Glomerular visceral epithelial cell (primary cell): Measurements from ENCODE around the gene DHX57.

ENCODE experiments used
- DNase-seq: peaks from one replicate; pipeline ENCODE4 v3.0.0-alpha.2; 2016; ENCODE audit errors: extremely low spot score

Gene DHX57

DNA sequence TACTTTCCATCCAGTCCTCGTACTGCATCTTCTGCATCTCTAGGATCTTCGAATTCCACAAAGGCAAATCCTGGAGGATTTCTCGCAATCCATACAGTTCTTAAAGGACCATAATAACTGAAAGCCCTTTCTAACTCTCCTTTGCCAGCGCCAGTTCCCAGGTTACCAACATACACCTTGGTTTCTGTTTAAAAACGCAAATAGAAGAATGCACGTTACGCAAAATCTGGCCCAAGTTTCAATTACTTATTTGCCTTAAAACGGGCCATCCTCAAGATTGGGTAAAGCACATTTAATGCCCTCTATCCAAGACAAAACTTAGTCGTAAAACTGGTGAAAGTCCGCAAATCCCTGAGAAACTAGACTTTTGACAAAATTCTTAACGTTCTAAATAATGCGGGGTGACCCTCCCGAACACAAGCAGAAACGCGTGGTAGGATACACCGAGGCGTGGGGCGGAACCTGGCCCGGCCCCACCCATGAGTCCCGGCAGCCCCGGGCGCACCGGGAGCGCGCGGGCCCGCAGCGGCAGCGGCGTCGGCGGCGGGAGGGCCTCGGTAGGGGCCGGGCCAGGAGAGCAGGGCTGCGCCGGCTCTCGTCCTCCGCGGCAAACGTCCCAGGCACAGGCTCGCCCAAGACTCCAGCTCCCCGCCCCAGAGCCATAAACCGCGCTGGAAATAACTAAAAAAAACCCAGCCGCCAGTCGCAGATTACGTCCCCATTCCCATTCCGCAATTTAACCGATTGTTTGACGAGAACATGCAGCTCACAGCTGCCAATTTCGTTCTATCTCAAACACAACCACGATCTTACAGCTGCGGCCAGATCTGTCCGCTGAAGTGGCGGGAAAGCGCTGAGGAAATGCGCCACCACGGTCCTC, 125.5 kb downstream of the DHX57 start:
- DNase-seq, result no peak

DNA sequence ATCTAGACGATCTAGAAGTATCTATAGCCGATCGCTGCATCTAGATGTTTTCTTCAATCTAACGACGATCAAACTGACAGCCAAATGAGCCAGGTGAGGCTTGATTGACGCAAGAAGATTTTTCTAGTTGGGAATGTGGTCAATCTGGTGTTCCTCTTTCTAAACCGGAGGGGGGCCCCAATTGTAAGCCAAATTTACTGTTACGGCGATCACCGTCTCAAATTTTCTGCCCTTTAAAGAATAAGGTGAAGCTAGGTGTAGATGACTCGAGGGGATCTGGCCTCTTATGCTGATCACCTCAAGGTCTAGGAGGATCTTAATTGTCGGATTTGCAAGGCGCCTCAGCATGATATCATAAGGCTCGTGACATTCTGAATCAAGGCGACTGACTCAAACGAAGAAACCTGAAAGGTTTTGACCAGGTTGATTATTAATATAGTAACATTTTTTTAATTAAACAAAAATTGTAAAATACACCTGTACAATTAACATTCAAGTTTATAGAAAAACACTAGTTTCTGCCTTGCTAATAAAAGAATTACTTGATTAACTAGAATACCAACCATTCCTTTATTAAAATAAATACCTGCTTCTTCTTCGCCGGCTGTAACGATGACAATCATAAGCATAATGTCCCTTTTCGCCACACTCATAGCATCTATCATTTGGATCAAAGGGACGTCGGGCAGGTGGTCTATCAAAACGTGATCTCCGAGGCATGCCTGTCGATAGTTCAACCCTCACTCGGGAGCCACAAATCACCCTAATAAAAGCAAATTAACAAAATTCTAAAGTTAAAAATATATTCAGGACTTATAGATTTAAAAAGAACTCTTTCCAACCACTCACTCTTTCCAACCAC, 126.6 kb downstream of the DHX57 start:
- no peak for DNase-seq

DNA sequence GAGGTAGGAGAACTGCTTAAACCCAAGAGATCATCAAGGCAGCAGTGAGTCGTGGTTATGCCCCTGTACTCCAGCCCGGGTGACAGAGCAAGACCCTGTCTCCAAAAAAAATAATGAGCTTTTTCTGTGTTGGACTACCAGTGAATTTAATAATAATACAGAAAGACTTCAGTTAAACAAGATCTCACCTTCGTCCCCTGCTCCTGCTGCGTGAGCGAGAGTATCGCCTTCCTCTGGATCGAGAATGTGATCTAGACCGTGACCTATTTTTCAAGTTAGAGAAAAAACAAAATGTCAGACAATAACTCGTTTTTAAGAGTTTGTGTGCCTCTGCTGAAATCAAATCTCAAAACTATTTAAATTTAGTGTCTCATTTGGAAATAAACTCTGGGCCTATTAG, 127.3 kb downstream of the DHX57 start:
- no peak for DNase-seq

DNA sequence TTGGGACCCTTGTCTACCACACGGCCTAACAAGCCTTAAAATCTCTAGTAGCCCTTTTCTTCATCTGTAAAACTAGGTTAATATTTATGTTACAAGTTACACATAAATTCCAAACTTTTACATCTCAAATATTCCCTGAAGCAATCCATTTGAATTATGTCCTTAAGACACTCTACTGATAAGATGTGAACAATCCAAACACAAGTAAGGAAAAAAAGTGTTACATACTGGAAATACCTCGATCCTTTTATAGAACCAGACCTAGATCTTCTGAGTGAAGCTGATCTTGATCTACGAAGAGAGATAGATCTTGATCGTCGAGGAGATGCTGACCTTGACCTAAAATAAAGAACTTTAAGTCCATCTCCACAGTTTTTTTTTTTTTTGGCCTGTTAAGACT, 127.9 kb downstream of the DHX57 start:
- no peak for DNase-seq
